Measurements from ENCODE around the gene GTF3C1.
"Not testable (repeated sequence)": the region's sequence is repeated elsewhere in the genome, so short reads cannot be mapped to it uniquely, and the experiment has no call there.

GTF3C1 gene

GRCh38 chr16:27549746-27550581, at the start of gene GTF3C1, which contains the start of gene KATNIP:
TSS of gene GTF3C1 (minus strand) at chr16:27549913. CDS start at chr16:27549890, 23 bp downstream.
TSS of gene KATNIP (plus strand) at chr16:27550144. CDS start at chr16:27550171, 27 bp downstream.
- DNase-seq: peak; percentile 100

GRCh38 chr16:27598931-27599565, 49.3 kb upstream of the GTF3C1 start:
- DNase-seq: peak; percentile 34

GRCh38 chr16:27598220-27598619, 48.5 kb upstream of the GTF3C1 start:
- no peak for DNase-seq

GRCh38 chr16:27597361-27597760, 47.6 kb upstream of the GTF3C1 start:
- DNase-seq: no peak

- no peak for DNase-seq
Measured at GRCh38 chr16:27596411-27596810, 46.7 kb upstream of the GTF3C1 start.

DNA sequence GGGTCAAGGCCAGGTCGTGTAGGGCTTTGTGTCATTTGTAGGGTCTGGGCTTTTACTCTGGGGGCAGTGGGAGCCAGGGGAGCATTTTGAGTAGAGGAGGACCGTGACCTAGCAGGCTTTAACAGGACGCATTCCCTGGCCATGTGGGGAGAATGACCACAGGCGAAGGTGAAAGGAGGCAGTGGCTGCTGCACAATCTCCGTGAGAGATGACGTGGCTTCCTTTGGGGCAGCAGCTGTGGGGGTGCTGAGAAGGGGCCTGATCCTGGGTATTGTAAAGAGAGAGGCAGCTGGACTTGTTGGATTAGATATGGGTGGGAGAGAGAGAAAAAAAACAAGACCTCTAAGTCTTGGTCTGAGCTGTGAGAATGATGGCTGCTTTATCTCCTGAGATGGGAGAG, 46.3 kb upstream of the GTF3C1 start:
- no peak for DNase-seq

GRCh38 chr16:27595475-27595874, 45.8 kb upstream of the GTF3C1 start:
- no peak for DNase-seq

GRCh38 chr16:27591837-27592236, 42.1 kb upstream of the GTF3C1 start:
- no peak for DNase-seq

DNA sequence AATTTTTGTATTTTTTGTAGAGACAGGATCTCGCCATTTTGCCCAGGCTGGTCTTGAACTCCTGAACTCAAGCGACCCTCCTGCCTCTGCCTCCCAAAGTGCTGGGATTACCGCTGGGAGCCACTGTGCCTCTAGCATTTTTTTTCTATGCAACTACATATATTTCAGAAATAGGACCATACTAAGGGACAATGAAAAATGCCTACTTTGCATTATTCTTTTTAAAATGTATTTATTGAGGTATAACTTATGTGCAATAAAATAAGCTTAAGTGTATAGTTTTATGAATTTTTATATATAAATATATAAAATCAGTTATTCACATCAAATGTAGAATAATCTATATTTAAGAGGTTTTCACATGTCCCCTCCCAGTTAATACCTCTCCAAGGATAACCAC, 38.3 kb upstream of the GTF3C1 start:
- DNase-seq: no peak

GRCh38 chr16:27586711-27587110, 37.0 kb upstream of the GTF3C1 start:
- DNase-seq: no peak

DNA sequence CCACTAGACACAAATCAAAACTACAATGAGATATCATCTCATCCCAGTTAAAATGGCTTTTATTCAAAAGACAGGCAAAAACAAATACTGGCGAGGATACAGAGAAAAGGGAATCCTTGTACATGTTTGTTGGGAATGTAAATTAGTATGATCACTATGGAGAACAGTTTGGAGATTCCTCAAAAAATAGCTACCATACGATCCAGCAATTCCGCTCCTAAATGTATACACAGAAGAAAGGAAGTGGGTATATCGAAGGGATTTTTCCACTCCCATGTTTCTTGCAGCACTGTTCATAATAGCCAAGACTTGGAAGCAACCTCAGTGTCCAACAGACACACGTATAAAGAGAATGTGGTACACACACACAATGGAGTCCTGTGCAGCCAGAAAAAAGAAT, 35.5 kb upstream of the GTF3C1 start:
- DNase-seq: no peak

DNA sequence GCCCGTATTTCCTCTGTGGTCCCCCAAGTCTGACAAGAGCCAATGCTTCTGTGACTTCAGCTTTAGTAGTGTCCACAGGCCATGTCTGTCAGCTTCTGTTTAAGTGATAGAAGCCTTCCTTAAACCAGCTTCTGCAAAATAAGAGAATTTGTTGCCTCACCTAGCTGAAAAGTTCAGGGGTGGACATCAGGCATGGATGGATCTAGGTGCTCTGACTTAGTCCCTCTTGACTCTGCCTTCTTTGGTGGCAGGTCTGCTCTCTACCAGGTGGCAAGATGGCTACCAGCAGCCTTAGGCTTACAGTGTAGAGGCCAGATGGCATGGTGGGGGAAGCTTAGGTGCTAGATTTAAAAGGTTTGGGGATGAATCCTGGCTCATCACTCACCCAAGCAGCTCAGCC, 33.9 kb upstream of the GTF3C1 start:
- no peak for DNase-seq

GRCh38 chr16:27582883-27583282, 33.2 kb upstream of the GTF3C1 start:
- no peak for DNase-seq

DNA sequence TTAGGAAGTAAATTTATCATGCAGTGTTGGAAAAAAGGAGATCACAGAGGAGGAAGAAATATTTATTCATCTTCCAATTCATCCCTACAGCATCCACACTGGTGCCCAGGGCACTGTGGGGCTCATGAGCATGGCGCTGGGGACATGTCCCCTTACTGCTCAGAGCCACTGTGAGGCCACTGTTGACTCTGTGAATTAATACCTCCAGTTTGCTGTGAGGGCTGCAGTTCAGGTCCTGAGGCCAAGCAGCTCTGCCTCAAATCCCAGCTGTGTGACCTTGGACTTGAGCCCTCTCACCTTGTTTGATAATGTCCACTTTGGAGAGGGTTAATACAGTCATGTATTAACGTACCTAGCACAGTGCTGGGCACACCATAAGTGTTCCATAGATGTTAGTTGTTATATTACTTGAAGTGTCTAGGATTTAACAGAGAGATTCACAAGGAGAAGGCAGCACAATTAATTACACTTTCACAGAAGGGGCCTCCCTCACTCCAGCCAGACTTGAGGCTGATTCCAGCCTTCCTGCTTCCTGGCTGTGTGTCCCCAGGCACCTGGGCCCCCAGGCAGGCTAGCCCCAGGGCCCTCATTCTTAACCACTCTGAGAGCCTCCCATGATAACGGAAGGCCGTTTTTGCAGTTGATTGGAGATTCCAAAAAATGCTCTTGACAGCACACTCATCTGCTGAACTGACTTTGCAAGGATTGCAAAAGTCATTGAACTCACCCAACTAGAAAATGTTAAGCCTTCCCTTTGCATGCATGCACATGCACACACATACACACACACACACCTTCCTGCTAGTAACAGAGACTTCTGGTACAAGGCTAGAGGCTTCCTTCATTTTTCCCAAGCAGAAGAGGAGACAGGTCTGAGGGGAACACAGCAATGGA, 29.6 kb upstream of the GTF3C1 start:
- no peak for DNase-seq

DNA sequence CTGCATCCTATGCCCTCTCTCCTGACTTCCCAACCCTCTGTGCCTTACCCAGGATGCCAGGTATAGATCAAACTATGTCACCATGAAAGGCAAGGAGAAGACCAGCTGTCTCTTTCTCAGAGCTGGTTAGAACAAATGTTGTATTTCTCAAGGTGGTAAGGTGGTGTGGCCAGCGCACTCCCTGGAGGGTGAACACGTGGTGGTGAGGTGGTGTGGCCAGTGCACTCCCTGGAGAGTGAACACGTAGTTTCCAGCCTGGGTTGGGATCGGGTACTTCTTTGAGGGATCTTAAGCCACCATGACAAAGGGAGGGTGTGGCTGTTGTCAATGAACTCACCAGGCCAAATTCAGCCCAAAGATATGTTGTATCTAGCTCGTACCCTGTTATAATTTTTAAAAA, 27.0 kb upstream of the GTF3C1 start:
- DNase-seq: no peak

- no peak for DNase-seq
Measured at GRCh38 chr16:27572711-27573110, 23.0 kb upstream of the GTF3C1 start.

DNA sequence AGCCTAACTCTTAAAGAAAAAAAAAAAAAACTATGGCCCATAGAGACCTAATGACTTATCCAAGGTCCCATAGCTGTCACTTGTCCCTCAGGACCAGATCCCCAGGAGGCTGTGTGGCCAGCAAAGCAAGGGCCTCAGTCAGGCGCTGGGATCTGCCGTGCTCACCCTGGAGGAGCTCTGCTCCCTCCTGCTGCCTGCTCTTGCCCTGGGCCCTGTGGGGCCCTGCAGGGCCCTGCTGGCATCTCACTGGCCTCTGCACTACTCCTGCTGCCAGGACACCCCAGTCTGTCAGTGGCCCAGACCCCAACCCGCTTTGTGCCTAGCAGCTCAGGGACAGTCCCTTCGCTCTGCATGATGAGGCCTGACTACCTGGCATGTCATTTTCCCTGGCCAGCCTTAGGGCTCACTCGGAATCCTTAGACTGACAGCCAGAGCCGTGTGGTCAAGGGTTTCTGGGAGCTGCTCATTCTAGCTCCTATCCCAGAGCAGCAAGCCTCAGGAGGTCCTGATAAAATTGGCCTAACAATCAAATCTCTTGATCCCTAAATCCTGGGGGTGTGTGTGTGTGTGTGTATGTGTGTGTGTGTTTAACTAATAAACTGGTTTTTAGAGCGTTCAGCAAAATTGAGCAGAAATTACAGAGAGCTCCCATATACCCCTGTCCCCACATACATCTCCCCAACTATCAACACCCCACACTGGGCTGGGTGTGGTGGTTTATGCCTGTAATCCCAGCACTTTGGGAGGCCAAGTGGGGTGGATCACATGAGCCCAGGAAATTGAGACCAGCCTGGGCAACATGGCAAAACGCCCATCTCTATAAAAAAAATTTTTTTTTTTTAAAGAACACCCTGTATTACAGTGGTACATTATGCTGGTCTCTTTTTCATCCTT, 22.0 kb upstream of the GTF3C1 start:
- no peak for DNase-seq

DNA sequence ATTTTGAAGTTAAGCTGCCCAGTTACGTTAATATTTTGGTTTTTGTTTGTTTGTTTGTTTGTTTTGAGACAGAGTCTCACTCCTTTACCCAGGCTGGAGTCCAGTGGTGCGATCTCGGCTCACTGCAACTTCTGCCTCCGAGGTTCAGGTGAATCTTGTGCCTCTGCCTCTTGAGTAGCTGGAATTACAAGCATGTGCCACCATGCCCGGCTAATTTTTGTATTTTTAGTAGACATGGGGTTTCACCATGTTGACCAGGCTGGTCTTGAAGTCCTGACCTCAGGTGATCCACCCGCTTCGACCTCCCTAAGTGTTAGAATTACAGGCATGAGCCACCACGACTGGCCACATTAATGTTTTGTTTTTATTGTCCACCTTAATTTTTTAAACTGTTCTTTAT, 21.3 kb upstream of the GTF3C1 start:
- DNase-seq: not testable (repeated sequence)

- no peak for DNase-seq
Measured at GRCh38 chr16:27568077-27568476, 18.4 kb upstream of the GTF3C1 start.

DNA sequence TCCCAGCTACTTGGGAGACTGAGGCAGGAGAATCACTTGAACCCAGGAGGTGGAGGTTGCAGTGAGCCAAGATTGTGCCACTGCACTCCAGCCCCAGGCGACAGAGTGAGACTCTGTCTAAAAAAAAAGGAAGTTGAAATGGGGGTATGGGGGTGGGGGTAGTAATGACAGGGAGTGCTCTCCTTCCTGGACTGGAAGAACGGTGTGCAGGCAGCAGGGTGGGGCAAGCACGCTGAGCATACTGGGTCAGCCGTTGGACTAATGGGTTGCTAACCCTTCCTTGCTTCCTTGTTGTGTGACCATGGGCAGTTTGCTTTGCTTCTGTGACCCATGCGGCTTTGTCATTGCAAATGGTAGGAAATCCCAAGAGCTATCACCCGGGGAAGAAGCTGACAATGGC, 16.7 kb upstream of the GTF3C1 start:
- DNase-seq: no peak

DNA sequence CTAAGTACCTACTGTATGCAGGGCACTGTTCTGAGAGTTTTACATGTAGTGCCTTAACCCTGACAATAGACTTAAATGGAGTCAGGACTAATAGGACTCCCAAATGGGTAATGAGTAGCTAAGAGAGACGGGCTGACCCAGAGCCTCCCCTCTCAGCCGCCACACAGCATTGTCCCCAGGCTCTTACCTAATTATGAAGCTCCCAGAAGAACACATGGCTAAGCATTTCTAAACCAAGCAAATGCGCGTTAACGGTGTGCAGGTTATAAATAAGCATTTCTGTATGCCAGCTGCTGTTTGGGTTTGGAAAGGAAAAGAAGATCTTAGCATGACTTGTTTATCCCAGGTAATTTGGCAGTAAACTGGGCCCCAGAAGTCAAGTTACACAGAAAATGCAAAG, 14.5 kb upstream of the GTF3C1 start:
- DNase-seq: no peak

DNA sequence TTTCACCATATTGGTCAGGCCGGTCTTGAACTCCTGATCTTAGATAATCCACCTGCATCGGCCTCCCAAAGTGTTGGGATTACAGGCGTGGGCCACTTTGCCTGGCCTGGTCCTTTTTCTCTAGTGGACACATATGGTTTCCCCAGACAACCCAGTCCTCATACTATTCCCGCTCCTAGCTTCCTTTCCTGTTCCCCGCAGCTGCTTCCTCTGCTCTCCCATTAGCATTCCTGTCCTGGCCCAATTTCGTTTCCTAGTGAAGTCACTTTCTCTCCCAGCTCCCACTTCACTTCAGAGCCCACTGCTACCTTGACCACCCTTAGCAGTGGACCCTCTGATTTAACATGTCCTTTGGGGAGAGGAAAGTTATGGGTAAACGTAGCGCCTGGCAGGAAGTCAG, 11.5 kb upstream of the GTF3C1 start:
- DNase-seq: no peak

Data from left hindlimb (tissue), 1 donor.